ENCODE data around the gene TBCA.

- TF ChIP-seq CTCF (IDR thresholded peaks at IDR 0.05) (no peak), REST (IDR thresholded peaks at IDR 0.05; ENCODE audit: low read depth, low read length) (no peak), FOSL2 (IDR thresholded peaks at IDR 0.05; ENCODE audit: borderline replicate concordance, low read depth) (no peak), MEF2A (IDR thresholded peaks at IDR 0.05; ENCODE audit: borderline replicate concordance, low read depth) (no peak), MAX (IDR thresholded peaks at IDR 0.05; ENCODE audit: low read depth) (no peak), SMC3 (IDR thresholded peaks at IDR 0.05; ENCODE audit: low read depth, low read length) (no peak), POLR2AphosphoS5 (IDR thresholded peaks at IDR 0.05; ENCODE audit: low read depth, low read length) (no peak), TCF12 (IDR thresholded peaks at IDR 0.05) (no peak)
Measured at GRCh38 chr5:77725616-77726015, 50.5 kb downstream of the TBCA start.
